NCI-H748 treated with DMSO at 0.1 percent for 48 hours (cell line): ENCODE measurements around the gene KDR.

ENCODE experiments used
- DNase-seq: peaks from one replicate; lab custom pipeline; 2025; lab: John Stamatoyannopoulos, UW

Gene KDR

GRCh38 chr4:55079451-55080173 lies 45.8 kb downstream of the KDR start:
- DNase-seq = no peak

- no peak for DNase-seq
Measured at GRCh38 chr4:55078987-55079386, 46.4 kb downstream of the KDR start.

- DNase-seq = no peak
Measured at GRCh38 chr4:55077577-55077976, 47.8 kb downstream of the KDR start.

GRCh38 chr4:55075823-55076716 lies 49.3 kb downstream of the KDR start:
- no peak for DNase-seq

- no peak for DNase-seq
Measured at GRCh38 chr4:55075376-55075775, 50.0 kb downstream of the KDR start.

GRCh38 chr4:55074386-55074785 lies 51.0 kb downstream of the KDR start:
- DNase-seq = no peak

GRCh38 chr4:55071951-55072350 lies 53.4 kb downstream of the KDR start:
- no peak for DNase-seq

GRCh38 chr4:55069248-55069647 lies 56.1 kb downstream of the KDR start:
- no peak for DNase-seq

GRCh38 chr4:55068522-55068921 lies 56.9 kb downstream of the KDR start:
- DNase-seq = no peak

GRCh38 chr4:55066018-55066417 lies 59.4 kb downstream of the KDR start:
- no peak for DNase-seq

GRCh38 chr4:55055529-55055928 lies 69.9 kb downstream of the KDR start:
- DNase-seq = no peak

- DNase-seq = no peak
Measured at GRCh38 chr4:55051532-55051931, 73.9 kb downstream of the KDR start.

- no peak for DNase-seq
Measured at GRCh38 chr4:55050418-55050950, 74.9 kb downstream of the KDR start.

- DNase-seq = no peak
Measured at GRCh38 chr4:55038176-55038890, 87.1 kb downstream of the KDR start.

GRCh38 chr4:55037728-55038127 lies 87.7 kb downstream of the KDR start:
- DNase-seq = no peak

- no peak for DNase-seq
Measured at GRCh38 chr4:55036405-55036804, 89.0 kb downstream of the KDR start.

- no peak for DNase-seq
Measured at GRCh38 chr4:55035892-55036291, 89.5 kb downstream of the KDR start.

- DNase-seq = no peak
Measured at GRCh38 chr4:55033296-55033695, 92.1 kb downstream of the KDR start.

- DNase-seq = no peak
Measured at GRCh38 chr4:55032788-55033187, 92.6 kb downstream of the KDR start.

- DNase-seq = no peak
Measured at GRCh38 chr4:55032179-55032578, 93.2 kb downstream of the KDR start.

- no peak for DNase-seq
Measured at GRCh38 chr4:55031158-55031557, 94.2 kb downstream of the KDR start.

- DNase-seq = no peak
Measured at GRCh38 chr4:55030589-55030988, 94.8 kb downstream of the KDR start.
